Stomach (tissue), 9 donors: ENCODE measurements around the gene INTS1. TPM values are rescaled to one million over a fixed set of nuclear protein-coding genes. Genes with fewer than 3 reads are reported as not detected.

ENCODE experiments used
- DNase-seq, 2 donors: peaks; one replicate each; pipeline versions ENCODE4 v3.0.0 to v3.0.0-alpha.2; 2013 to 2019
- H3K27ac ChIP-seq, 5 donors: fragments of 200-600 bp in 4 of 5; sonication (generic) in 4 of 5; one replicate each; pipeline ENCODE4 v1.5.1; 2013 to 2019; ENCODE audit warnings: mild to moderate bottlenecking in 1 of 5, moderate library complexity in 1 of 5
- H3K27me3 ChIP-seq, 3 donors: fragments of 200-600 bp; sonication (generic); one replicate each; pipeline ENCODE4 v1.5.1; 2017 to 2019; ENCODE audit warnings: mixed run types in 1 of 3
- H3K36me3 ChIP-seq, 4 donors: fragments of 200-600 bp; sonication (generic); 1 replicate in 3 of 4; 2 replicates in 1 of 4; pipeline ENCODE4 v1.5.1; 2016 to 2019
- H3K4me1 ChIP-seq, 4 donors: fragments of 200-600 bp; sonication (generic); one replicate each; pipeline ENCODE4 v1.5.1; 2016 to 2019
- H3K4me3 ChIP-seq, 4 donors: fragments of 200-600 bp; sonication (generic) in 3 of 4; one replicate each; pipeline ENCODE4 v1.5.1; 2016 to 2019; ENCODE audit warnings: mild to moderate bottlenecking in 1 of 4
- H3K9me3 ChIP-seq, 4 donors: fragments of 200-600 bp; sonication (generic); one replicate each; pipeline ENCODE4 v1.5.1; 2016 to 2019
- CTCF ChIP-seq, 7 experiments: fragments of 450-650 bp in 4 of 7; fragments of 200-600 bp in 3 of 7; sonication (generic) in 3 of 7; IDR thresholded peaks; one replicate each; pipeline ENCODE4 v1.5.1; 2016 to 2019; ENCODE audit warnings: antibody characterized with exemption in 7 of 7, control low read depth in 2 of 7, mild to moderate bottlenecking in 1 of 7
- EP300 ChIP-seq: sonication (generic); formaldehyde crosslinking; IDR thresholded peaks from one replicate; pipeline ENCODE4 v1.6.1; 2017; ENCODE audit warnings: antibody characterized with exemption
- POLR2A ChIP-seq, 4 donors: fragments of 450-650 bp; IDR thresholded peaks; one replicate each; pipeline ENCODE4 v1.6.1; 2016; ENCODE audit warnings: antibody characterized with exemption in 4 of 4, control low read depth in 2 of 4, mild to moderate bottlenecking in 1 of 4, moderate library complexity in 1 of 4
- POLR2AphosphoS5 ChIP-seq, 3 donors: sonication (generic); formaldehyde crosslinking; IDR thresholded peaks; one replicate each; pipeline ENCODE4 v1.6.1; 2016; ENCODE audit warnings: antibody characterized with exemption in 3 of 3
- WGBS, 5 donors: extraction: QIAGEN DNeasy Blood & Tissue Kit in 3 of 5; methylation state at CpG; one replicate each; pipeline versions ENCODE4 v1.1.5 to v1.1.7; 2013 to 2018; 5-methylcytosine and 5-hydroxymethylcytosine counted together
- intact Hi-C: fragments of 100-400 bp; cut with DNase I; formaldehyde crosslinking; loops from one replicate; pipeline ENCODE4 v1.15.1; 2023; ENCODE audit warnings: low total_unique reads
- polyA plus RNA-seq, 3 donors: library from polyadenylated mRNA; stranded (reverse); fragments of 200-250 nt; gene quantifications; one replicate each; pipeline ENCODE4 v1.2.3, GENCODE V29; 2013
- total RNA-seq, 5 donors: library from RNA; depleted of rRNA; stranded (reverse); fragments of >200 nt; gene quantifications; one replicate each; pipeline versions ENCODE4 v1.1.0 to v1.2.3, GENCODE V29; 2014 to 2016
- donor health status: healthy with polysubstance abuse.
- donor health status: Bipolar disorder and iron deficiency.
- donor health status: healthy.

The INTS1 gene
- total and polyA plus RNA-seq, 8 donors = 24.4 to 724 (median 56.2) TPM

DNA sequence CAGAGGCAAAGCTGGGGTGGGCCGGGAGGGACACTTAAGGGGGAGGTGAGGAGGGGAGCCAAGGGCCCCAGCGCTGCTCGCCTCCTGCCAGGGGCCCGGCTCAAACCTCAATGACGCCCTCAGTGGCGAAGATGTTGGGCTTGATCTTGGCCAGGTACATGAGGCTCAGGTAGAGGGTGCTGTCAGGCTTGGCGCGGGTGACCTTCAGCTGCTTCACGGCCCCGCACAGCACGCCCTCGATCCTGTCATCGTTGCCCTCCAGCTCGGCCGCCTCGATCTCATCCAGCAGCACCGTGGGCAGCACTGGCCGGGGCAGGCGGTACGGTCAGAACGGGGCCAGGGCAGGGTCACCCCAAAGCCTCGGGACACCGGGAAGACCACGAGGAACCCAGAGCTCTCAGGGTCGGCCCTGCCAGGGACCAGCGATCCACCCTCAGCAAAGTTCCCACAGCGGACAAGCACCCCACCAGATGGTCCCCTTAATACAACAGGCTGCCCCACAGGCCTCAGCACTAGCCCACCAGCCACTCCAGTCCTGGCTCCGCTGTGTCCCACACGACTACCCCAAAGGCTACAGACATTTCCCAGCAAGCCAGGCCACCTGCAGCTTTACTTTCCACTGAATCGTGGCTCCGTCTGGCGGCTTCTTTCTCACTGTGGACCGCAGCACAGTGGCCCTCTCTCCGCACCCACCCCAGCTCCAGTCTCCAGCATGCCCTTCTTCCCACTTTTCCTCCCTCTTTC, 4.0 kb downstream of the INTS1 start:
- peaks cover 69 to 78% (median 77%) of the 10 kb centered on the region in 4 donors for H3K36me3 ChIP-seq
- intact Hi-C loops = no loop called here
- no peaks in the 10 kb centered on the region for H3K9me3 ChIP-seq

DNA sequence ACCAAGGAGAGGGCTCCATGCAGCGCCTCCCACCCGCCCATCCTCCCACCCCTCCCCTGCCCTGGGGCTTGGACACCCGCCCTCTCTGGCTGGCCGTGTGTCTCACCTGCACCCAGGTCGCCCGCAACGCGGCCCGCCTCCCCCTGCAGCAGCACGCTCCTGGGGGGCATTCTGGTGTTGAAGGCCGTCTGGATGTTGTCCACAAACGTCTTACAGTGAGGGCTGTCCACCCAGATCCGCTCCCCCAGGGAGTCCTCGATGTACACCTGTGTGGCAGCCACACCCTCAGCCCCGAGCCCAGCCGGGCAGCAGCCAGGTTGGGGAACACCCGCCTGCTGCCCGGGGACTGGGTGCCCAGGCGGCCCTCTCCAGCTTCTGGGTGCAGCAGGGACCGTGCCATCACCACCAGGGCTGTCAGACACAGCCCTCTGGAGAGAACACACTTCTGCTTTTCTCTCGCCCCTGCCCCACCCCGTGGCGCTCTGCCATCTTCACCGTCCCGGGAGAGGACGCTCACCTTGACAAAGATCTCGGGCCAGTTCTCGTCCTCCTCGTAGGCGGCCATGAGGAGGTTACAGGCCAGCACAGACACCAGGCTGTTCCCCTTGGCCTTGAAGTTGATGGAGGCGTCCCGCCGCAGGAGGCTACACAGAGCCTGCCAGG, 4.7 kb downstream of the INTS1 start:
- Histone ChIP-seq H3K36me3 (peaks cover 77 to 85% (median 84%) of the 10 kb centered on the region in 4 donors), H3K27me3 (no peaks in the 10 kb centered on the region), H3K9me3 (no peaks in the 10 kb centered on the region), H3K4me1 (peaks cover 13 to 32% (median 28%) of the 10 kb centered on the region in 4 donors), H3K27ac (no peak overlapping the region), H3K4me3 (no peak overlapping the region)
- DNase-seq = no peak
- intact Hi-C loops = no loop called here
- TF ChIP-seq CTCF (IDR thresholded peaks at IDR 0.05) (no peak), POLR2AphosphoS5 (IDR thresholded peaks at IDR 0.05) (no peak), POLR2A (IDR thresholded peaks at IDR 0.05) (no peak), EP300 (no peak)
- 88 to 93% (median 91%) methylated on average over 26 to 33 of the region's 33 CpGs for WGBS, 5 donors

More for the DNA sequence above, 4.0 kb downstream of the INTS1 start:
- H3K4me1 ChIP-seq = peaks cover 13 to 37% (median 35%) of the 10 kb centered on the region in 4 donors
- H3K27me3 ChIP-seq = no peaks in the 10 kb centered on the region
- DNase-seq = no peak
- no peak for TF ChIP-seq EP300
- TF ChIP-seq POLR2A (IDR thresholded peaks at IDR 0.05) = no peak
- TF ChIP-seq POLR2AphosphoS5 (IDR thresholded peaks at IDR 0.05) = no peak
- no peak for TF ChIP-seq CTCF (IDR thresholded peaks at IDR 0.05)
- no peak overlapping the region for H3K27ac ChIP-seq
- WGBS, 5 donors = 95 to 97% (median 96%) methylated on average over 24 to 34 of the region's 34 CpGs
- H3K4me3 ChIP-seq = no peak overlapping the region

GRCh38 chr7:1498370-1499305, 5.6 kb downstream of the INTS1 start:
- Histone ChIP-seq H3K27me3 (no peaks in the 10 kb centered on the region), H3K9me3 (no peaks in the 10 kb centered on the region), H3K36me3 (peaks cover 83 to 94% (median 93%) of the 10 kb centered on the region in 4 donors), H3K4me3 (no peak overlapping the region), H3K4me1 (peaks cover 13 to 28% (median 23%) of the 10 kb centered on the region in 4 donors), H3K27ac (no peak overlapping the region)
- DNase-seq = no peak
- WGBS, 5 donors = 94 to 97% (median 96%) methylated on average over 35 to 62 of the region's 62 CpGs
- TF ChIP-seq POLR2AphosphoS5 (IDR thresholded peaks at IDR 0.05) (no peak), EP300 (no peak), POLR2A (IDR thresholded peaks at IDR 0.05) (no peak), CTCF (IDR thresholded peaks at IDR 0.05) (no peak)
- intact Hi-C loops = no loop called here
